CD4-positive, alpha-beta T cell (primary cell): ENCODE results near the gene ZNF595. TPM values are rescaled to one million over a fixed set of nuclear protein-coding genes. Genes with fewer than 3 reads are reported as not detected.
"Not testable (repeated sequence)": the region's sequence is repeated elsewhere in the genome, so short reads cannot be mapped to it uniquely, and the experiment has no call there.

ENCODE experiments used
- ATAC-seq: fragments of 200-7000 bp; cut with Tn5 transposase; one replicate; pipeline ENCODE4 v1.10.0; 2022; ENCODE audit warnings: mild to moderate bottlenecking; ENCODE audit not compliant: poor library complexity
- CTCF ChIA-PET: fragments of 350-600 bp; sonication (Branson Sonifier 250); formaldehyde crosslinking; loops from one replicate; lab custom pipeline; 2021; ENCODE audit warnings: antibody characterized with exemption, inconsistent platforms; lab: Charles Lee
- POLR2A ChIA-PET: fragments of 350-600 bp; sonication (Branson Sonifier 250); formaldehyde crosslinking; loops from one replicate; lab custom pipeline; 2021; ENCODE audit warnings: antibody characterized with exemption, inconsistent platforms; lab: Charles Lee
- DNase-seq, 14 experiments: peaks; one replicate each; pipeline ENCODE4 v3.0.0-alpha.2; 2013 to 2020; ENCODE audit warnings: mixed read lengths in 2 of 14
- H3K27ac ChIP-seq, 2 donors: one replicate each; pipeline versions ENCODE4 v1.5.1 to v1.7.0; 2013; ENCODE audit warnings: low read length in 2 of 2, low read depth in 1 of 2, mild to moderate bottlenecking in 1 of 2
- H3K27me3 ChIP-seq, 2 experiments: 1 replicate in 1 of 2; 2 replicates in 1 of 2; pipeline versions ENCODE4 v1.6.1 to v1.7.0; 2013; ENCODE audit warnings: low read length in 2 of 2, control low read depth in 1 of 2, mild to moderate bottlenecking in 1 of 2, moderate library complexity in 1 of 2; ENCODE audit not compliant: insufficient read depth in 2 of 2, control insufficient read depth in 1 of 2
- H3K36me3 ChIP-seq: one replicate; pipeline ENCODE4 v1.6.1; 2013; ENCODE audit warnings: low read length, control low read depth; ENCODE audit not compliant: insufficient read depth
- H3K4me1 ChIP-seq: one replicate; pipeline ENCODE4 v1.6.1; 2013; ENCODE audit warnings: low read length, control low read depth; ENCODE audit not compliant: insufficient read depth
- H3K4me3 ChIP-seq: one replicate; pipeline ENCODE4 v1.5.1; 2013; ENCODE audit warnings: mild to moderate bottlenecking, low read length, moderate library complexity
- H3K9me3 ChIP-seq, 2 experiments: 1 replicate in 1 of 2; 2 replicates in 1 of 2; pipeline versions ENCODE4 v1.6.1 to v1.7.0; 2013; ENCODE audit warnings: low read length in 2 of 2, mild to moderate bottlenecking in 2 of 2, control low read depth in 1 of 2, moderate library complexity in 1 of 2; ENCODE audit not compliant: control insufficient read depth in 1 of 2, insufficient read depth in 1 of 2
- H3K27ac Mint-ChIP-seq: one replicate; pipeline ENCODE4 v1.8.0; 2020; ENCODE audit warnings: mixed read lengths
- H3K27me3 Mint-ChIP-seq: one replicate; pipeline ENCODE4 v1.8.0; 2021; ENCODE audit warnings: mixed read lengths
- H3K36me3 Mint-ChIP-seq: one replicate; pipeline ENCODE4 v1.8.0; 2021; ENCODE audit warnings: low read depth, mixed read lengths
- H3K4me1 Mint-ChIP-seq: one replicate; pipeline ENCODE4 v1.8.0; 2021; ENCODE audit warnings: low read depth, mixed read lengths
- H3K4me3 Mint-ChIP-seq: one replicate; pipeline ENCODE4 v1.8.0; 2020; ENCODE audit warnings: mild to moderate bottlenecking, mixed read lengths
- H3K9me3 Mint-ChIP-seq: one replicate; pipeline ENCODE4 v1.8.0; 2020; ENCODE audit warnings: mixed read lengths
- intact Hi-C, 2 experiments: fragments of 100-400 bp; cut with DNase I in 1 of 2; cut with micrococcal nuclease in 1 of 2; formaldehyde crosslinking; loops; one replicate each; pipeline versions ENCODE4 v1.15.1 to v1.9.0; 2023 to 2025; cut with DNase I, micrococcal nuclease
- total RNA-seq, 174 experiments: library from RNA in 2 of 174; stranded (reverse) in 2 of 174; gene quantifications; one replicate each; pipeline ENCODE4 v1.2.3 and lab custom pipeline; 2021 to 2026

Gene ZNF595
- total RNA-seq, 2 experiments from 2014 or later = 16.0 to 16.3 TPM

DNA sequence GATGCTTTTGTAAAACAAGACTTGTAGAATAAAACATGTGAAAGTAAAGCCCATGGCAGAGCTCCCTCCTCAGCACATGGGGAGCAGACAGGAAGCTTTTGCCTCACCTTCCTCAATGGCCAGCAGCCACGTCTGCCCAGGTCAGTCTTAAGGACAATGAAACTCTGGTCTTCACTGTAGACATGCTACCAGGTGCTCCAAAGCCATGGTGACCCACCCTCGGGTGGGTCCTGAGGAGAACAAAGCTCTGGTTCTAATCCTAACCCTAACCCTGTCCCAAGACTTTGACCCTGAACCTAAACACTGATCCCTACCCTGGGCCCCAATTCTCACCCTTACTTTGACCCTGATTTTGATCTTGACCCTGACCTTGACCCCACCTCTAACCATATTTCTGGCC, 30.2 kb upstream of the ZNF595 start:
- intact Hi-C loops = not testable (repeated sequence)

DNA sequence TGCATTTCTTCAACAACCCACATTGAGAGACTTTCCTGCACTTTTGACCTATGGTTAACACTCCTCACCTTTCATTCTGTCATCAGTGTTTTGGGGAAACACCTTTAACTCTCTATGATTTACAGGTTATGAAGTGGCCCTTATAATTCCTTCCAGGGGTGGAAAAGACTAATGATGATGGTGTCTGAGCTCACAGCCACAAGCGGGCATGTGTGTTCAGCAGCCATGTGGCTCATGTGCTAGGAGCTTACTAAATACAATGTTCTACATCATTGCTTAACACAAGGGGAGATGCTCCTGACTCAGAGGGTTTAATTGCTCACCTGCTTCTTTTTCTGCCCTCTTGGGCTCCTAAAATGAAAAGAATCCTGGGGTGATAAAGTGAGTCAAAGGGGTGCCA, 28.8 kb upstream of the ZNF595 start:
- CTCF ChIA-PET, H3K36me3 ChIP-seq, ATAC-seq, H3K27me3 Mint-ChIP-seq, H3K4me1 ChIP-seq, H3K9me3 ChIP-seq, H3K9me3 Mint-ChIP-seq, H3K36me3 Mint-ChIP-seq, H3K4me3 Mint-ChIP-seq, H3K4me3 ChIP-seq, H3K27ac ChIP-seq, intact Hi-C loops, POLR2A ChIA-PET, H3K27me3 ChIP-seq, H3K4me1 Mint-ChIP-seq, H3K27ac Mint-ChIP-seq, DNase-seq: not testable (repeated sequence)

More for the DNA sequence above, 30.2 kb upstream of the ZNF595 start:
- H3K27me3 ChIP-seq, H3K27ac Mint-ChIP-seq, H3K4me1 ChIP-seq, DNase-seq, H3K36me3 Mint-ChIP-seq, H3K27me3 Mint-ChIP-seq, ATAC-seq, H3K4me3 ChIP-seq, POLR2A ChIA-PET, H3K4me3 Mint-ChIP-seq, H3K27ac ChIP-seq, H3K36me3 ChIP-seq, H3K9me3 Mint-ChIP-seq, CTCF ChIA-PET, H3K9me3 ChIP-seq, H3K4me1 Mint-ChIP-seq: not testable (repeated sequence)

DNA sequence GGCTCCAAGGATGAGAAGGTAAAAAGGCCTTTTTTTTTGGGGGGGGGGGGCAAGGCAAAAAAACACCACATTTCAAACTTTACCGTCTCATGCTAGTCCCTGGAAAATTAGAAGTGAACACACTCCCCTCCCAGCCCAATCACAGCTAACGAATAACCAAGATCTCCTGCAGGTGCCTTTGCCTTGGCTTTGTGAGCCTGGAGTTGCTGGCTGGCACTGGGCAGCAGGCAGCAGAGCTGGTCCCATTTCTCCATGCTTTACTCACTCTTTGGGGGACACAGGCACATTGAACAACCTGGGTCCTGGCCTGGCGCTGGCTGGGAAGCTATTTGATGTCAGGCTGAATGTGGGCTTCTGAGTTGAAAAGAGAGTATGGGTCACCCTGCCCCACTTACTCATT, 25.6 kb upstream of the ZNF595 start:
- H3K4me1 ChIP-seq, H3K27me3 Mint-ChIP-seq, H3K27ac ChIP-seq, H3K9me3 Mint-ChIP-seq, intact Hi-C loops, H3K36me3 ChIP-seq, H3K4me3 ChIP-seq, H3K27me3 ChIP-seq, H3K9me3 ChIP-seq, H3K4me1 Mint-ChIP-seq, ATAC-seq, H3K27ac Mint-ChIP-seq, H3K4me3 Mint-ChIP-seq, POLR2A ChIA-PET, H3K36me3 Mint-ChIP-seq: not testable (repeated sequence)
- DNase-seq = peak in 1 of 14 experiments; percentile 2
- CTCF ChIA-PET = interaction anchor here (2.3 kb wide), 1 partner anchor 215 kb away, joined by 8 read pairs; no protein-coding TSS in a partner anchor

- intact Hi-C loops = not testable (repeated sequence)
Measured at GRCh38 chr4:28767-29542, 24.2 kb upstream of the ZNF595 start.

DNA sequence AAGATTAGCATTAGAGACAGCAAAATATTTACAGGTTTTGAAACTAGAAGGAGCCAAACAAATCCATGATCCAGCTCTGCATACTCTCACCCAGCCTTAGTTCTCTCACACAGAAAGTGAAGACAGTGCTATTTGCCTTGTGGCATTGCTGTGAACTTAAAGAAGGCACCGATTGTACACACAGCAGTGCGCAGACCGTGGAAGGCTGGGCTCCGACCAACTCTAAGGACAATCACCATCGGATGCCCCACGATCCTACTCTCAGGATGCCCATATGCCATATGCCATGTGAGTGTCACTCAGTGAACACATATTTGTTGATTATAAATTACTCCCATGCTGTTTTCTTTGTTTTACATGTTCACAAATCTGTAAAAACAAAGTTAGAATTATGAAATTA, 19.8 kb upstream of the ZNF595 start:
- H3K27ac ChIP-seq, H3K27me3 Mint-ChIP-seq, intact Hi-C loops, H3K4me1 Mint-ChIP-seq, ATAC-seq, H3K4me3 Mint-ChIP-seq, H3K4me3 ChIP-seq, H3K36me3 ChIP-seq, CTCF ChIA-PET, H3K9me3 ChIP-seq, H3K27me3 ChIP-seq, H3K27ac Mint-ChIP-seq, DNase-seq, H3K36me3 Mint-ChIP-seq, POLR2A ChIA-PET, H3K4me1 ChIP-seq, H3K9me3 Mint-ChIP-seq: not testable (repeated sequence)

More at GRCh38 chr4:28767-29542, 24.2 kb upstream of the ZNF595 start:
- H3K4me1 ChIP-seq, POLR2A ChIA-PET, H3K4me1 Mint-ChIP-seq, H3K36me3 Mint-ChIP-seq, H3K36me3 ChIP-seq, H3K9me3 Mint-ChIP-seq, ATAC-seq, H3K27ac ChIP-seq, H3K4me3 Mint-ChIP-seq, H3K4me3 ChIP-seq, H3K27me3 ChIP-seq, H3K27me3 Mint-ChIP-seq, H3K27ac Mint-ChIP-seq, H3K9me3 ChIP-seq: not testable (repeated sequence)
- DNase-seq = peak in 6 of 14 experiments; percentile 5 to 40 (median 16)
- CTCF ChIA-PET = interaction anchor here (0.6 to 2.3 kb wide), 2 partner anchors 96 to 213 kb away, joined by 3 to 8 read pairs; partner anchors contain the start of gene ZNF718

DNA sequence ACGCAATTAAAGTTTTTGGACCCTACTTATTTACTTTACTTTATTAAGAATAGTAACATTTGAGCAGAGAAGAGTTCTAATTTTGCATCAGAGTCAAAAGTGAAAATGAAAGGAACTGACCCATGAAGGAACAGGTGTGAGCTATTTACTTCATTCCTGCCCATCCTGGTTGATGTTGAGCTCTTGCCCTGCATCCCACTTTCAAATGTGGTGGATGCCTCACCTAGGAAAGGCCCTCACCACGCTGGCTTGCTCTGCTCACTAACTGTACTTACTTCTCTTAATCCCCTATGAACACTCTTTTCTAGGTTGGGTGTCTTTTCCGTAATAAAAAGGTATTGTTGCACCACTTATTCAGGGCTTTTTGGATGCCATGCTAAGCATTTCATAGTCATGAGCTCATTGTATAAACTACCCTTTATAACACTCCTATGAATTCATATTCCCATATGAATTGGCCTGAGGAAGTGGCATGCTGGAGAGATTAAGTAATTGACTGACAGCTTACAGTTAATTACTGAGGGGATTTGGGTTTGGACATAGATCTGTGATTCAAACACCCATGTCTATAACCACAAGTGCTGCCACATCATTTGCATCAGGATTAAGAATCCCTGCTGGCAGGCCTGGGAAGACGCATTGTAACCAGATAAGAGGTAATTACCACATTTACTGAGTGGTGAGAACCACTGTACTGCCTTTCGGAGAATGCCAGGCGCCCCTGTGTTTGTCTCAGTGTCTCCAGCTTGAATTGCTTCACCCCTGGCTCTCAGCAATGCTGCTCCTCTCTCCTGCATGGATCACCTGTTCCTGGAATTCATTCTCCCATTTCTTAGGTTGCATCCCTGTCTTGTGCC, 16.3 kb upstream of the ZNF595 start:
- POLR2A ChIA-PET = not testable (repeated sequence)

More for the DNA sequence above, 16.3 kb upstream of the ZNF595 start:
- H3K36me3 ChIP-seq, H3K27ac ChIP-seq, H3K27me3 ChIP-seq, H3K27ac Mint-ChIP-seq, H3K4me1 Mint-ChIP-seq, H3K9me3 ChIP-seq, ATAC-seq, H3K4me3 Mint-ChIP-seq, H3K27me3 Mint-ChIP-seq, H3K36me3 Mint-ChIP-seq, H3K9me3 Mint-ChIP-seq, DNase-seq, H3K4me3 ChIP-seq, intact Hi-C loops, H3K4me1 ChIP-seq: not testable (repeated sequence)
- CTCF ChIA-PET = interaction anchor here (0.8 to 1.5 kb wide), 3 partner anchors 9 to 13 kb away, joined by 3 to 5 read pairs (median 3); no protein-coding TSS in a partner anchor
